PC-9 (cell line): Measurements from ENCODE around the gene GABRA4. TPM values are rescaled to one million over a fixed set of nuclear protein-coding genes. Genes with fewer than 3 reads are reported as not detected.

Experiments used
- BruUV-seq: library from RNA; stranded (reverse); fragments of 400-500 nt; replicated peaks from 2 replicates; lab custom pipeline; 2021; lab: Mats Ljungman, UMichigan
- CTCF ChIA-PET: fragments of 300-600 bp; sonication (Branson Sonifier 250); formaldehyde crosslinking; loops from one replicate; lab custom pipeline; 2022; ENCODE audit warnings: antibody characterized with exemption; lab: Charles Lee
- POLR2A ChIA-PET: fragments of 300-600 bp; sonication (Branson Sonifier 250); formaldehyde crosslinking; loops from one replicate; lab custom pipeline; 2022; ENCODE audit warnings: antibody characterized with exemption; ENCODE audit not compliant: unreplicated experiment; lab: Charles Lee
- DNase-seq, 2 experiments: peaks; one replicate each; pipeline versions ENCODE4 v3.0.0 to v3.0.0-alpha.2; 2015 to 2022; ENCODE audit warnings: mixed read lengths in 1 of 2
- H2AFZ ChIP-seq: fragments of 200-600 bp; sonication (generic); 2 replicates; pipeline ENCODE4 v1.8.1; 2017; ENCODE audit warnings: antibody characterized with exemption
- H3F3A ChIP-seq: fragments of 200-600 bp; sonication (generic); 2 replicates; pipeline ENCODE4 v1.8.1; 2017; ENCODE audit warnings: antibody characterized with exemption, mild to moderate bottlenecking, low read depth; ENCODE audit not compliant: insufficient read depth
- H3K27ac ChIP-seq: fragments of 200-600 bp; sonication (generic); 2 replicates; pipeline ENCODE4 v1.6.1; 2016; ENCODE audit warnings: mixed run types
- H3K27me3 ChIP-seq: fragments of 200-600 bp; sonication (generic); 2 replicates; pipeline ENCODE4 v1.6.1; 2016; ENCODE audit warnings: low read depth, mixed run types; ENCODE audit not compliant: insufficient read depth
- H3K36me3 ChIP-seq: fragments of 200-600 bp; sonication (generic); 2 replicates; pipeline ENCODE4 v1.6.1; 2016; ENCODE audit warnings: low read depth, mixed run types
- H3K4me1 ChIP-seq: fragments of 200-600 bp; sonication (generic); replicated peaks from 2 replicates; pipeline ENCODE4 v1.6.1; 2016; ENCODE audit warnings: mixed run types; ENCODE audit not compliant: insufficient read depth
- H3K4me2 ChIP-seq: fragments of 200-600 bp; sonication (generic); 2 replicates; pipeline ENCODE4 v1.6.1; 2017; ENCODE audit warnings: mixed run types
- H3K4me3 ChIP-seq: fragments of 200-600 bp; sonication (generic); 2 replicates; pipeline ENCODE4 v1.6.1; 2016; ENCODE audit warnings: mixed run types
- H3K79me2 ChIP-seq: fragments of 200-600 bp; sonication (generic); 2 replicates; pipeline ENCODE4 v1.6.1; 2017; ENCODE audit warnings: low read depth, mixed run types
- H3K9me2 ChIP-seq: fragments of 200-600 bp; sonication (generic); 2 replicates; pipeline ENCODE4 v1.8.1; 2017; ENCODE audit warnings: mild to moderate bottlenecking; ENCODE audit not compliant: insufficient read depth
- H3K9me3 ChIP-seq: fragments of 200-600 bp; sonication (generic); 2 replicates; pipeline ENCODE4 v1.8.1; 2016; ENCODE audit warnings: low read depth; ENCODE audit not compliant: insufficient read depth
- H4K20me1 ChIP-seq: fragments of 200-600 bp; sonication (generic); 2 replicates; pipeline ENCODE4 v1.8.1; 2017; ENCODE audit not compliant: insufficient read depth
- EZH2 ChIP-seq: fragments of 200-600 bp; sonication (generic); IDR thresholded peaks from 2 replicates; pipeline ENCODE4 v1.8.0; 2017; ENCODE audit warnings: antibody characterized with exemption, low read depth
- intact Hi-C: fragments of 100-400 bp; cut with micrococcal nuclease; formaldehyde crosslinking; loops from one replicate; pipeline ENCODE4 v1.10.0; 2022; ENCODE audit not compliant: unreplicated experiment
- total RNA-seq: library from RNA; stranded (reverse); gene quantifications from 2 replicates; pipeline ENCODE4 v1.2.3, GENCODE V29; 2021
- TF ChIP-seq, protein P1 (sequence below): fragments of 200-600 bp; sonication (generic); conservative IDR thresholded peaks from 2 replicates; pipeline ENCODE4 v1.6.1; 2017; ENCODE audit warnings: mixed run types, antibody characterized with exemption, mild to moderate bottlenecking, moderate library complexity

GABRA4 gene
- total RNA-seq, 1 experiment from 2014 or later, result not detected

DNA sequence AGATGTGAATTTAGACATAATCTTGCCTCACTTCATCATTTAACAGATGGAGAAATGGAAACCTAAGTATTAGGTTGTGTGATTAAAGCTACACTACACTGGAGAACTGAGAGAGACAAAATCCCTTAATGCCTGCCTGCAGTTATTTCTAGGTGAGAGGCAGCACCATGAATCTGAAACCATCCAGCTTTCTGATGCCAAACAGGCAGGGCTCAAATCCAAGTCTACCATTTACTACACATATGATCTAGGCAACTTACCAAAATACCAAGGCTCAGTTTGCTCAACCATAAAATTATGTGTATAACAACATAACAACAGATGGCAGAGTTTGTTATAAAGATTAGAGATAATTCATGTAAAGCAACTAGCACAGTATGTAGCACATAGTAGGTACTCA lies 38.7 kb downstream of the GABRA4 start:
- no TSS peak for BruUV-seq
- H3K79me2 ChIP-seq, result no peaks in the 10 kb centered on the region
- POLR2A ChIA-PET, result no interaction called here
- H3K4me3 ChIP-seq, result no peak overlapping the region
- H3K9me3 ChIP-seq, result no peaks in the 10 kb centered on the region
- CTCF ChIA-PET, result interaction anchor here (0.7 kb wide), 1 partner anchor 166 kb away, joined by 4 read pairs; no protein-coding TSS in a partner anchor
- DNase-seq, result no peak
- no peaks in the 10 kb centered on the region for H3F3A ChIP-seq
- H3K27me3 ChIP-seq, result no peaks in the 10 kb centered on the region
- H3K9me2 ChIP-seq, result no peaks in the 10 kb centered on the region
- TF ChIP-seq, protein P1, sequence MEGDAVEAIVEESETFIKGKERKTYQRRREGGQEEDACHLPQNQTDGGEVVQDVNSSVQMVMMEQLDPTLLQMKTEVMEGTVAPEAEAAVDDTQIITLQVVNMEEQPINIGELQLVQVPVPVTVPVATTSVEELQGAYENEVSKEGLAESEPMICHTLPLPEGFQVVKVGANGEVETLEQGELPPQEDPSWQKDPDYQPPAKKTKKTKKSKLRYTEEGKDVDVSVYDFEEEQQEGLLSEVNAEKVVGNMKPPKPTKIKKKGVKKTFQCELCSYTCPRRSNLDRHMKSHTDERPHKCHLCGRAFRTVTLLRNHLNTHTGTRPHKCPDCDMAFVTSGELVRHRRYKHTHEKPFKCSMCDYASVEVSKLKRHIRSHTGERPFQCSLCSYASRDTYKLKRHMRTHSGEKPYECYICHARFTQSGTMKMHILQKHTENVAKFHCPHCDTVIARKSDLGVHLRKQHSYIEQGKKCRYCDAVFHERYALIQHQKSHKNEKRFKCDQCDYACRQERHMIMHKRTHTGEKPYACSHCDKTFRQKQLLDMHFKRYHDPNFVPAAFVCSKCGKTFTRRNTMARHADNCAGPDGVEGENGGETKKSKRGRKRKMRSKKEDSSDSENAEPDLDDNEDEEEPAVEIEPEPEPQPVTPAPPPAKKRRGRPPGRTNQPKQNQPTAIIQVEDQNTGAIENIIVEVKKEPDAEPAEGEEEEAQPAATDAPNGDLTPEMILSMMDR, result no peak
- no peak for TF ChIP-seq EZH2
- H2AFZ ChIP-seq, result no peak overlapping the region
- intact Hi-C loops, result no loop called here
- no peaks in the 10 kb centered on the region for H3K36me3 ChIP-seq
- H3K27ac ChIP-seq, result no peak overlapping the region
- no peak overlapping the region for H3K4me2 ChIP-seq
- H4K20me1 ChIP-seq, result no peaks in the 10 kb centered on the region
- H3K4me1 ChIP-seq, result no peaks in the 10 kb centered on the region

DNA sequence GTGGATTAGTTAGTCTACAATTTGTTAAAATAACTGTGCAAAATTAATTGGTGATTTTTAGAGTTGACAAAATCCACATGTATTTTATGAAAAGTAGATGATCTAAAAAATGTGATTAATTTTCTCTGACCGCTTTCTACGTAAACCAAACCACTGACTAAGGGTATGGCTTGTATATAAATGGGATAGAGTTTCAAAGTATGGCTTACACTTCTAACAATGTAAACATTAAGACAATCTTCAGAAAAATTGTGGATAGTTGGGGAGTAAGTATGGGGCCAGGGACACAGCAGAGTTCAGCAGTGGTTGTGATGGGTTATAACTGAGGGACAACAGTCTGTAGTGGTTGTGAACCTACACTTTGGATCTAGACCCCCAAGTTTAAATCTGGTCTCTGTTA lies 39.8 kb downstream of the GABRA4 start:
- Histone ChIP-seq H3K4me1 (no peaks in the 10 kb centered on the region), H3K4me3 (no peak overlapping the region), H3K9me2 (no peaks in the 10 kb centered on the region; the same call in 1 of the 2 replicates), H3F3A (no peaks in the 10 kb centered on the region), H3K36me3 (no peaks in the 10 kb centered on the region), H3K27me3 (no peaks in the 10 kb centered on the region), H3K9me3 (no peaks in the 10 kb centered on the region), H3K27ac (no peak overlapping the region), H4K20me1 (no peaks in the 10 kb centered on the region), H3K79me2 (no peaks in the 10 kb centered on the region), H2AFZ (no peak overlapping the region), H3K4me2 (no peak overlapping the region)
- ChIA-PET POLR2A (no interaction called here), CTCF (no interaction called here)
- TF ChIP-seq EZH2, result no peak
- TF ChIP-seq, protein P1, result no peak
- BruUV-seq, result no TSS peak
- no peak for DNase-seq
- intact Hi-C loops, result no loop called here

DNA sequence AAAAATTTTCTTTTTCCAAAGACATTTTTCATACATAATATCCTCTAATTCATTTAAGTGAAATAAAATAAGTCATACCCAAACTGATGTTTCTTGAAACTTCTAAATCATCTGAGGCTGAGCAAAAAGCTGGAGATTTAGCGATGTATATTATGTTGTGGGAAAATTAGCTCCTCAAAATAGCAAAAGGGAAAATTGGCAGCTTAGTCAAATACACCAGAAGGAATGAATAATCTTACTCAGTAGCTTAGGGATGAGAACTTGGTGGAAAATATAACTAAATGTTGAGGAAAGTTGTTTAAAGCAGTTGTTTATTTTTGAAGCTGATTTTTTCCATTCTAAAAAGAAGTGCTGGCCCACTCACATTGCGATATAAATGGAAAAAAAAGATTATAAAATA lies 40.9 kb downstream of the GABRA4 start:
- H4K20me1 ChIP-seq, result no peaks in the 10 kb centered on the region
- no peaks in the 10 kb centered on the region for H3K27me3 ChIP-seq
- no peak overlapping the region for H2AFZ ChIP-seq
- POLR2A ChIA-PET, result no interaction called here
- H3K79me2 ChIP-seq, result no peaks in the 10 kb centered on the region
- no peaks in the 10 kb centered on the region for H3K9me3 ChIP-seq
- intact Hi-C loops, result no loop called here
- H3K36me3 ChIP-seq, result no peaks in the 10 kb centered on the region
- no peak overlapping the region for H3K4me3 ChIP-seq
- no peak overlapping the region for H3K27ac ChIP-seq
- H3K4me1 ChIP-seq, result no peaks in the 10 kb centered on the region
- no peak overlapping the region for H3K4me2 ChIP-seq
- no peak for DNase-seq
- H3K9me2 ChIP-seq, result no peaks in the 10 kb centered on the region; the same call in 1 of the 2 replicates
- BruUV-seq, result no TSS peak
- TF ChIP-seq, protein P1, result no peak
- no peak for TF ChIP-seq EZH2
- CTCF ChIA-PET, result no interaction called here
- H3F3A ChIP-seq, result no peaks in the 10 kb centered on the region
